Sigmoid colon (tissue), 4 donors: Measurements from ENCODE around the gene DNAH17.

Experiments
- EP300 ChIP-seq, 4 donors: sonication (generic); formaldehyde crosslinking; IDR thresholded peaks; one replicate each; pipeline ENCODE4 v1.6.1; 2017; ENCODE audit warnings: antibody characterized with exemption in 4 of 4
- POLR2A ChIP-seq, 2 donors: fragments of 450-650 bp; IDR thresholded peaks; one replicate each; pipeline ENCODE4 v1.6.1; 2016; ENCODE audit warnings: antibody characterized with exemption in 2 of 2, mild to moderate bottlenecking in 2 of 2, moderate library complexity in 2 of 2

DNA sequence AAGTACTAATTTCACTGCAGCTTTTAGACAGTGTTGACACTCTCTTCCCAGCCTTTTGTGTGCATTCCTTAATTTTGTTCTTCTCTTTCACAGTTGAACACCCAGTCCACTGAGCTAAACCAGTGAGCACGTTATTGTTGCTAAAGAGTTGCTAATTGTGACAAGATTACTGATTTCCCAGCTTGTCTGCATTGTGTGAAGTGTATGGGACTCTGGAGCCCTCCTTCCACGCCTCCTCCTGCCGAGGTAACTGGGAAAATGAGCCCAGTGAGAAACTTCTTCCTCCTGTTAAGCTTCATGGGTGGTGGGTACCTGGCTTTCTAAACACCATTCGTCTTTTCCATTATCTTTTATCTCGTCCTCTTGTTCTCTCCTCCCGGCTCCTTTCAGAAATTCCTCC is 29.8 kb upstream of the DNAH17 start:
- TF ChIP-seq EP300 (IDR thresholded peaks at IDR 0.05) (no peak), POLR2A (IDR thresholded peaks at IDR 0.05) (no peak)
